Measurements from ENCODE around the gene BBS1. TPM values are rescaled to one million over a fixed set of nuclear protein-coding genes. Genes with fewer than 3 reads are reported as not detected.

The BBS1 gene
- total RNA-seq, 1 experiment from 2014 or later = 28.4 TPM

- intact Hi-C loops (cut with micrococcal nuclease) = no loop called here
- H3K4me1 ChIP-seq (ENCODE audit: insufficient read depth, low read length) = no peaks in the 10 kb centered on the region
- no peak overlapping the region for H3K4me2 ChIP-seq (ENCODE audit: low read length)
- H3K9ac ChIP-seq (ENCODE audit: low read length) = no peak overlapping the region
- DNase-seq (no peak), ATAC-seq (no peak)
- no TSS peak for BruUV-seq (replicated peaks)
- no peak overlapping the region for H3K4me3 ChIP-seq (ENCODE audit: low read length)
- peaks cover 31% of the 10 kb centered on the region; the same call in 1 of the 2 replicates for H3K36me3 ChIP-seq (ENCODE audit: low read depth, low read length)
- no peaks in the 10 kb centered on the region for H4K20me1 ChIP-seq (ENCODE audit: low read length)
- TF ChIP-seq EZH2 (IDR thresholded peaks at IDR 0.05; ENCODE audit: low read length, unreplicated experiment) (no peak), EZH2phosphoT487 (IDR thresholded peaks at IDR 0.05; ENCODE audit: borderline replicate concordance, low read length) (no peak), CTCF (conservative IDR thresholded peaks at IDR 0.05; ENCODE audit: low read depth, low read length) (no peak)
- H2AFZ ChIP-seq (ENCODE audit: low read length) = no peak overlapping the region
- no peak overlapping the region for H3K27ac ChIP-seq (ENCODE audit: low read length)
- no peaks in the 10 kb centered on the region for H3K9me2 ChIP-seq (replicated peaks; ENCODE audit: low read length)
- CTCF ChIA-PET = interaction anchor here (0.5 kb wide), 1 partner anchor 23 kb away, joined by 6 read pairs; no protein-coding TSS in a partner anchor
- no peaks in the 10 kb centered on the region for H3K9me3 ChIP-seq (ENCODE audit: low read length)
- no peaks in the 10 kb centered on the region for H3K27me3 ChIP-seq (ENCODE audit: low read length)
- no peaks in the 10 kb centered on the region for H3F3A ChIP-seq (ENCODE audit: low read length, unreplicated experiment)
- POLR2A ChIA-PET (ENCODE audit: unreplicated experiment) = no interaction called here
- H3K79me2 ChIP-seq (ENCODE audit: low read length) = no peaks in the 10 kb centered on the region
Measured at GRCh38 chr11:66489636-66490035, 20.8 kb upstream of the BBS1 start.

GRCh38 chr11:66491315-66491935, 19.0 kb upstream of the BBS1 start:
- Histone ChIP-seq H3F3A (ENCODE audit: low read length, unreplicated experiment) (no peaks in the 10 kb centered on the region), H3K9ac (ENCODE audit: low read length) (no peak overlapping the region), H3K4me3 (ENCODE audit: low read length) (no peak overlapping the region), H4K20me1 (ENCODE audit: low read length) (no peaks in the 10 kb centered on the region), H3K9me3 (ENCODE audit: low read length) (no peaks in the 10 kb centered on the region), H3K4me1 (ENCODE audit: insufficient read depth, low read length) (no peaks in the 10 kb centered on the region), H3K36me3 (ENCODE audit: low read depth, low read length) (peaks cover 41% of the 10 kb centered on the region), H3K27me3 (ENCODE audit: low read length) (no peaks in the 10 kb centered on the region), H2AFZ (ENCODE audit: low read length) (no peak overlapping the region), H3K79me2 (ENCODE audit: low read length) (no peaks in the 10 kb centered on the region), H3K9me2 (replicated peaks; ENCODE audit: low read length) (no peaks in the 10 kb centered on the region), H3K27ac (ENCODE audit: low read length) (no peak overlapping the region), H3K4me2 (ENCODE audit: low read length) (no peak overlapping the region)
- DNase-seq (no peak), ATAC-seq (peak; percentile 69; the same call in 1 of the 2 replicates)
- POLR2A ChIA-PET (ENCODE audit: unreplicated experiment) = interaction anchor here (0.6 to 0.7 kb wide), 2 partner anchors 11 to 30 kb away, joined by 4 to 7 read pairs; partner anchors contain the start of gene DPP3
- intact Hi-C loops (cut with micrococcal nuclease) = no loop called here
- CTCF ChIA-PET = interaction anchor here (0.7 kb wide), 1 partner anchor 127 kb away, joined by 3 read pairs; no protein-coding TSS in a partner anchor
- TF ChIP-seq EZH2 (IDR thresholded peaks at IDR 0.05; ENCODE audit: low read length, unreplicated experiment) (no peak), CTCF (conservative IDR thresholded peaks at IDR 0.05; ENCODE audit: low read depth, low read length) (peak; percentile 51; the same call in 1 of the 2 replicates)
- no TSS peak for BruUV-seq (replicated peaks)

GRCh38 chr11:66492161-66492865, 18.1 kb upstream of the BBS1 start:
- ATAC-seq (no peak), DNase-seq (no peak)
- H3K9ac ChIP-seq (ENCODE audit: low read length) = no peak overlapping the region
- H3K27ac ChIP-seq (ENCODE audit: low read length) = no peak overlapping the region
- H4K20me1 ChIP-seq (ENCODE audit: low read length) = no peaks in the 10 kb centered on the region
- ChIA-PET CTCF (interaction anchor here (0.7 kb wide), 1 partner anchor 128 kb away, joined by 3 read pairs; no protein-coding TSS in a partner anchor), POLR2A (ENCODE audit: unreplicated experiment) (no interaction called here)
- H3K79me2 ChIP-seq (ENCODE audit: low read length) = no peaks in the 10 kb centered on the region
- no peak for TF ChIP-seq CTCF (conservative IDR thresholded peaks at IDR 0.05; ENCODE audit: low read depth, low read length)
- no peak for TF ChIP-seq EZH2 (IDR thresholded peaks at IDR 0.05; ENCODE audit: low read length, unreplicated experiment)
- TF ChIP-seq EZH2phosphoT487 (IDR thresholded peaks at IDR 0.05; ENCODE audit: borderline replicate concordance, low read length) = no peak
- H3K4me3 ChIP-seq (ENCODE audit: low read length) = no peak overlapping the region
- no TSS peak for BruUV-seq (replicated peaks)
- H3F3A ChIP-seq (ENCODE audit: low read length, unreplicated experiment) = no peaks in the 10 kb centered on the region
- no peak overlapping the region for H2AFZ ChIP-seq (ENCODE audit: low read length)
- intact Hi-C loops (cut with micrococcal nuclease) = no loop called here
- H3K9me3 ChIP-seq (ENCODE audit: low read length) = no peaks in the 10 kb centered on the region
- H3K27me3 ChIP-seq (ENCODE audit: low read length) = no peaks in the 10 kb centered on the region
- H3K9me2 ChIP-seq (replicated peaks; ENCODE audit: low read length) = no peaks in the 10 kb centered on the region
- no peaks in the 10 kb centered on the region for H3K4me1 ChIP-seq (ENCODE audit: insufficient read depth, low read length)
- peaks cover 42% of the 10 kb centered on the region for H3K36me3 ChIP-seq (ENCODE audit: low read depth, low read length)
- no peak overlapping the region for H3K4me2 ChIP-seq (ENCODE audit: low read length)

Data from PC-3 (cell line).